DOHH2 (cell line): Measurements from ENCODE around the gene CD59.

Experiments used
- H3F3A ChIP-seq: fragments of 200-600 bp; sonication (generic), shearing (Covaris generic); 2 replicates; pipeline ENCODE4 v1.6.0; 2016; ENCODE audit warnings: antibody characterized with exemption, mild to moderate bottlenecking; ENCODE audit not compliant: control insufficient read depth, insufficient read depth
- H3K27ac ChIP-seq: fragments of 200-600 bp; sonication (generic); 2 replicates; pipeline ENCODE4 v1.5.1; 2014; ENCODE audit warnings: low read depth, mild to moderate bottlenecking, low read length, moderate library complexity
- H3K27me3 ChIP-seq: fragments of 200-600 bp; sonication (generic); 2 replicates; pipeline ENCODE4 v1.6.1; 2014; ENCODE audit warnings: mild to moderate bottlenecking, low read length, mixed read lengths; ENCODE audit not compliant: control insufficient read depth
- H3K36me3 ChIP-seq: fragments of 200-600 bp; sonication (generic); 2 replicates; pipeline ENCODE4 v1.6.1; 2014; ENCODE audit warnings: mild to moderate bottlenecking, low read length, moderate library complexity, mixed read lengths; ENCODE audit not compliant: control insufficient read depth
- H3K4me1 ChIP-seq: fragments of 200-600 bp; sonication (generic); 2 replicates; pipeline ENCODE4 v1.6.1; 2014; ENCODE audit warnings: mild to moderate bottlenecking, low read length, mixed read lengths; ENCODE audit not compliant: control insufficient read depth
- H3K4me2 ChIP-seq: fragments of 200-600 bp; sonication (generic); 2 replicates; pipeline ENCODE4 v1.6.0; 2014; ENCODE audit warnings: mild to moderate bottlenecking, low read length, moderate library complexity
- H3K4me3 ChIP-seq: fragments of 200-600 bp; sonication (generic); 2 replicates; pipeline ENCODE4 v1.5.1; 2014; ENCODE audit warnings: mild to moderate bottlenecking, low read length, mixed read lengths
- H3K79me2 ChIP-seq: fragments of 200-600 bp; sonication (generic); 2 replicates; pipeline ENCODE4 v1.6.1; 2014; ENCODE audit warnings: mild to moderate bottlenecking, low read length, mixed read lengths; ENCODE audit not compliant: control insufficient read depth
- H3K9me2 ChIP-seq: fragments of 200-600 bp; sonication (generic); replicated peaks from 2 replicates; pipeline ENCODE4 v1.6.1; 2014; ENCODE audit warnings: mild to moderate bottlenecking, low read length, mixed read lengths; ENCODE audit not compliant: control insufficient read depth
- H3K9me3 ChIP-seq: fragments of 200-600 bp; sonication (generic); 2 replicates; pipeline ENCODE4 v1.6.1; 2014; ENCODE audit warnings: antibody characterized with exemption, low read length, mixed read lengths; ENCODE audit not compliant: control insufficient read depth, insufficient read depth
- H4K20me1 ChIP-seq: fragments of 200-600 bp; sonication (generic); 2 replicates; pipeline ENCODE4 v1.6.0; 2014; ENCODE audit warnings: low read depth, mild to moderate bottlenecking, antibody characterized with exemption, low read length, moderate library complexity; ENCODE audit not compliant: control insufficient read depth, insufficient read depth
- EZH2phosphoT487 ChIP-seq: fragments of 200-600 bp; sonication (generic); IDR thresholded peaks from 2 replicates; pipeline ENCODE4 v1.6.1; 2017; ENCODE audit warnings: borderline replicate concordance, mild to moderate bottlenecking, antibody characterized with exemption, low read length, moderate library complexity, mixed read lengths
- TF ChIP-seq, protein P1 (sequence below): fragments of 200-600 bp; sonication (generic); IDR thresholded peaks from one replicate; pipeline ENCODE4 v1.5.1; 2014; ENCODE audit warnings: antibody characterized with exemption, mild to moderate bottlenecking, low read depth, low read length; ENCODE audit not compliant: poor library complexity, severe bottlenecking

Gene CD59

DNA sequence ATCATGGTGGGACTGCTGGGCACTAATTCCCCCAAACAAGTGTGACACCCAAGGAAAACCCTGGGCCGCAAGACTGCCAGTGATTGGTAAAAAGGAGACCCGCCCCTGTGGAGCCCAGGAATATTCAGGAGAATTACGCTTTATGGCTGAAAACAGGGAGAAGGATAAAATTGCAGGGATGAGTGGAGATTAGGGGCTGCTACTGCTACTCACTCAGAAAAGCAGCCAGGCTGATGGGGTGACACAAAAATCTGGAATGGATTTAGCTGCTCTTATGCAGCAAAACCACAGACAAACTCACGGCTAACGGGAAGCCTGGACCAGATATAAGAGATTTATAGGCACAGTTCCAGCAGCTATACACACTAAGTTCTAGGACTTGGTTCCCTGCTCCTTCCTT lies 42.5 kb upstream of the CD59 start:
- Histone ChIP-seq H4K20me1 (no peaks in the 10 kb centered on the region), H3K36me3 (peaks cover 3% of the 10 kb centered on the region; the same call in 1 of the 2 replicates), H3K4me1 (peaks cover 25% of the 10 kb centered on the region), H3K9me2 (no peaks in the 10 kb centered on the region), H3K9me3 (no peaks in the 10 kb centered on the region), H3K4me2 (no peak overlapping the region), H3K27ac (no peak overlapping the region), H3K79me2 (peaks cover 5% of the 10 kb centered on the region), H3K4me3 (no peak overlapping the region), H3K27me3 (peaks cover 44% of the 10 kb centered on the region), H3F3A (peaks cover 4% of the 10 kb centered on the region; the same call in 1 of the 2 replicates)
- TF ChIP-seq, protein P1, sequence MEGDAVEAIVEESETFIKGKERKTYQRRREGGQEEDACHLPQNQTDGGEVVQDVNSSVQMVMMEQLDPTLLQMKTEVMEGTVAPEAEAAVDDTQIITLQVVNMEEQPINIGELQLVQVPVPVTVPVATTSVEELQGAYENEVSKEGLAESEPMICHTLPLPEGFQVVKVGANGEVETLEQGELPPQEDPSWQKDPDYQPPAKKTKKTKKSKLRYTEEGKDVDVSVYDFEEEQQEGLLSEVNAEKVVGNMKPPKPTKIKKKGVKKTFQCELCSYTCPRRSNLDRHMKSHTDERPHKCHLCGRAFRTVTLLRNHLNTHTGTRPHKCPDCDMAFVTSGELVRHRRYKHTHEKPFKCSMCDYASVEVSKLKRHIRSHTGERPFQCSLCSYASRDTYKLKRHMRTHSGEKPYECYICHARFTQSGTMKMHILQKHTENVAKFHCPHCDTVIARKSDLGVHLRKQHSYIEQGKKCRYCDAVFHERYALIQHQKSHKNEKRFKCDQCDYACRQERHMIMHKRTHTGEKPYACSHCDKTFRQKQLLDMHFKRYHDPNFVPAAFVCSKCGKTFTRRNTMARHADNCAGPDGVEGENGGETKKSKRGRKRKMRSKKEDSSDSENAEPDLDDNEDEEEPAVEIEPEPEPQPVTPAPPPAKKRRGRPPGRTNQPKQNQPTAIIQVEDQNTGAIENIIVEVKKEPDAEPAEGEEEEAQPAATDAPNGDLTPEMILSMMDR = no peak
- TF ChIP-seq EZH2phosphoT487 = no peak

DNA sequence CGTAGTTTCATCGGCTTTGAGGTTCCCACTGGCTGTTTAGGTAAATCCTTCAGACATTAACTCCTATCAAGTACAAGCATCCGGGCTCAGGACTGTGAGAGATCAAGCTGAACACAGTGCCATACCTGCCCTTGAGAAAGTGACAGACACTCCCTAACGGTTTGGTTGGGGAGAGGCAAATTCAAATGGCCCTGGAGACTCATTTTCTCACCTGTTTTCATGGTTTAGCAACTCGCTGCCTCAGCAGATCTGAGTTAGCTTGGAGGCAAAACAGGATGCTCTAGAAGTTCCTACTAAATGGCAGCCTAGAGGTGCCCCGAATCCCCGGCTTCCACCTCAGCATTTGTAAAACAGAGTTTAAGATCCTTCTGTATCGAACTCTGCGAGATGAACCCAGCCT lies 41.7 kb upstream of the CD59 start:
- Histone ChIP-seq H4K20me1 (no peaks in the 10 kb centered on the region), H3K36me3 (peaks cover 3% of the 10 kb centered on the region; the same call in 1 of the 2 replicates), H3K9me3 (no peaks in the 10 kb centered on the region), H3K27me3 (peaks cover 44% of the 10 kb centered on the region), H3F3A (peaks cover 4% of the 10 kb centered on the region; the same call in 1 of the 2 replicates), H3K4me1 (peaks cover 33% of the 10 kb centered on the region), H3K4me2 (no peak overlapping the region), H3K27ac (no peak overlapping the region), H3K9me2 (no peaks in the 10 kb centered on the region), H3K79me2 (peaks cover 13% of the 10 kb centered on the region), H3K4me3 (no peak overlapping the region)
- no peak for TF ChIP-seq EZH2phosphoT487
- TF ChIP-seq, protein P1 = no peak

DNA sequence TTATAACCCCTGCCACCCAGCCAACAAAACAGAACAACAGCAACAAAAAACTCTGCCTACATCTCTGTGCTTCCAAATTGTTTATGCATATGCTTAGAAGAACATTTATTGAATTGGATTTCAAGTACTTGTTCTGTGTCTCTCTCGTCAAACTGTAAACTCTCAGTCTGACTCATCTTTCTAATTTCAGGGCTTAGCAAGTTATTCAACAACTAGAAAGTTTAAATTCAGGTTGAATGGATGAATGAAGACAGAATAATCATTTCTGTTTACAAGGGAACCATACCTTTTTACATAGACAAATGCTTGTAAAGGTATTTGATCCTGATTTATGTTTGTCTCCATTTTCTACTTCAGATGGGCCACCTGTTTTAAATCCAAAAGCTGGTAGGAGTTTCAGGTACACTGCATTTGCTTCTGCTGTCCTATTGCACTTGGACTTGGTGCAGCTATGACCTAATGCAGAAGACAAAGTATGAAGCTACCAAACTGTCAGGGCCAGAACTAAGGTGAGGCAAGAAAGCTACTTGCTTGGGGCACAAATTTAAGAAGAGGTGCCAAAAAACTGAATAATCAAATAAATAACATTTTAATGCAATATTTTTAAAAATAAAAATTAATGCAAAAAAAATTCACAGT lies 39.7 kb upstream of the CD59 start:
- H3K36me3 ChIP-seq = peaks cover 3% of the 10 kb centered on the region; the same call in 1 of the 2 replicates
- peaks cover 44% of the 10 kb centered on the region for H3K27me3 ChIP-seq
- H3K4me1 ChIP-seq = peaks cover 39% of the 10 kb centered on the region
- H3K9me2 ChIP-seq = no peaks in the 10 kb centered on the region
- peaks cover 4% of the 10 kb centered on the region; the same call in 1 of the 2 replicates for H3F3A ChIP-seq
- no peaks in the 10 kb centered on the region for H3K9me3 ChIP-seq
- no peak for TF ChIP-seq EZH2phosphoT487
- TF ChIP-seq, protein P1 = no peak
- no peak overlapping the region for H3K27ac ChIP-seq
- 0 out of 2 replicates have a peak, but pooled peaks cover 3% of the 10 kb centered on the region for H4K20me1 ChIP-seq
- peaks cover 29% of the 10 kb centered on the region for H3K79me2 ChIP-seq
- H3K4me2 ChIP-seq = no peak overlapping the region
- no peak overlapping the region for H3K4me3 ChIP-seq
